ENCODE data around the gene LRRC74A. TPM values are rescaled to one million over a fixed set of nuclear protein-coding genes. Genes with fewer than 3 reads are reported as not detected.

Gene LRRC74A
- total RNA-seq, 1 experiment from 2014 or later, result not detected

DNA sequence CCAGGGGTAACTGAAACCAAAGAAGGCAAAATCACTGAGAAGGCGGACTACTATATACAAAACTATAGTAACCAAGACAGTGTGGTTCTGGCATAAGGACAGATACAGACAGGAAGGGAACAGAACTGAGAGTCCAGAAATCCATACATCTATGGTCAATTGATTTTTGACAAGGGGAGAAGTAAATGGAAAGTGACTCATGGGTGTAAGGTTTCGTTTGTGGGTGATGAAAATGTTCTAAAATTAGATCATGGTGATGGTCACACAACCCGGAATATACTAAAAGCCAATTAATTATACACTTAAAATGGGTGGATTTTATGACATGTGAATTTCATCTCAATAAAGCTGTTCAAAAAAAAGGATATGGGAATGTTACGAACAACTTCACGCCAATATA is 32.3 kb upstream of the LRRC74A start:
- no peak for DNase-seq (ENCODE audit: low read depth, low spot score)
- in situ Hi-C loops (cut with HindIII; ENCODE audit: low pct_unique_long_range_greater_than_20kb, low sequenced_read_pairs), result no loop called here

DNA sequence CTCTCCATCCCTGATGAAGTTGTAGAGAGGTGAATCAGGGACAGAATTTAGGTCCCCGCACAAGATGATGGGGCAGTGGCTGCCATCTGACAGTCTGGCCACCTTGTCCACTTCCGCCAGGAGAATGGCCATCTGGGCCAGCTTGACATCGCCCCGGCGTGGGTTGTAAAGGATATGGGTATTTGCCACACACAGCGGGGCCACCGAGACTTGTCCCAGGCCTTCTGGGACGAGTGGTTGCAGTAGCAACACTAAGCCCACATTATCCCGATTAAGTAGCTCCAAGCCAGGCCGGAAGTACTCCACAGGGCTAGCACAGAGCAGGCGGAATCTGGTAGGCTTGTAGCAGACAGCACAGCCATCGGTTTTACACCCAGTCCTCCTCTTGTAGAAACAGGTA is 19.8 kb upstream of the LRRC74A start:
- in situ Hi-C loops (cut with HindIII; ENCODE audit: low pct_unique_long_range_greater_than_20kb, low sequenced_read_pairs), result no loop called here
- DNase-seq (ENCODE audit: low read depth, low spot score), result no peak

DNA sequence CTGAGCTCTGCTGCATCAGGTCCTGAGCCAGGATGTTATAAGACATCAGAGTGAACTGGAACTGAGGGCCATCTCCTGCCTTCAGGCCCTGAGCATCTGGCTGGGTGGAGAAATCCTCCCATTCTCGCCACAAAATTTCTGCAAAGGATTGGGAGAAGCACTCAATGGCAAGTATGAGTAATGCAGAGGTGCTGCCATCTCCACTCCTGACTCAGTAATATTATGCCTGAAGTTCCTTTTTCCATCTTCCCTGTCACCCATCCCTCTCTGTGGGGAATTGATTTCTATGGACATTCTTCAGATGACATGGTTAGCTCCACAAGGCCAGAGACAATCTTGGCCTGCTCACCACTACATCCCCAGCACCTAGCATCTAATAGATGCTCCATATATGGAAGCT is 18.2 kb upstream of the LRRC74A start:
- in situ Hi-C loops (cut with HindIII; ENCODE audit: low pct_unique_long_range_greater_than_20kb, low sequenced_read_pairs), result no loop called here
- no peak for DNase-seq (ENCODE audit: low read depth, low spot score)

DNA sequence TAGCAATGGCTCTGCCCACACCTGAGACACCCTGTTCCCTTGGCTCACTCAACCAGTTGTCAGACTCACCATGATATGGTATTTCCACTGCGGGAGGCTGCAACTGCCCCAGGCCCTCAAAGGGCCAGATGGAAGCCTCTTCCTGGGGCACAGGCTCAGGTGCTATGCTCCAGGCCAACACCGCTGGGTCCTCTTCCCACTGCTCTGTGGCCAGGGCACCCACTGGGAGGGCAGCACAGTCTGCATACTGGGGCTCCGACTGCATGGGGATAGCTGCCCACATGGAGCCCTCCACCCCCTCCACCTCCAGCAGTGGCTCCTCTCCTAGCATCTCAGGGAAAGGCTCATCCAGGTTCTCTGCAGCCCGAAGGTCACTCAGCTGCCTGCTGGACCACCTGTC is 17.2 kb upstream of the LRRC74A start:
- in situ Hi-C loops (cut with HindIII; ENCODE audit: low pct_unique_long_range_greater_than_20kb, low sequenced_read_pairs), result no loop called here

DNA sequence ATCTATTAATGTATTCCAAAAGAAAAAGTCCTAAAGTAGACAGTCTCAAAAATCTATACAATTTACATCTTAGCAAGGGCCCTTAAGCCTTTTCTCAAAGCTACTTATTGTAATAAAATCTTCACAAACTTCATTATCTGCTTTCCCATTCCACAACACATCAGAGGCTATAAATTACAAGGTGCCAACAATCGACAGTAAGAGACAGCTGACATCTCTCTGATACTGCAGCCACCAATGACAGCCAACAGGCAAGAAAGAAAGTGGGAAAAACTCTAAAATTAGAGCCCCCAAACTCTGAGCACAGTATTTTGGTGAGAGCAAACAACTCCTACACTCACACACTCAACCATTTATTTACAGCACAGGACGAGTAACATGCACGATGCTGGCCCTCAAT is 15.7 kb upstream of the LRRC74A start:
- DNase-seq (ENCODE audit: low read depth, low spot score), result no peak
- in situ Hi-C loops (cut with HindIII; ENCODE audit: low pct_unique_long_range_greater_than_20kb, low sequenced_read_pairs), result no loop called here

More for the DNA sequence above, 17.2 kb upstream of the LRRC74A start:
- no peak for DNase-seq (ENCODE audit: low read depth, low spot score)

DNA sequence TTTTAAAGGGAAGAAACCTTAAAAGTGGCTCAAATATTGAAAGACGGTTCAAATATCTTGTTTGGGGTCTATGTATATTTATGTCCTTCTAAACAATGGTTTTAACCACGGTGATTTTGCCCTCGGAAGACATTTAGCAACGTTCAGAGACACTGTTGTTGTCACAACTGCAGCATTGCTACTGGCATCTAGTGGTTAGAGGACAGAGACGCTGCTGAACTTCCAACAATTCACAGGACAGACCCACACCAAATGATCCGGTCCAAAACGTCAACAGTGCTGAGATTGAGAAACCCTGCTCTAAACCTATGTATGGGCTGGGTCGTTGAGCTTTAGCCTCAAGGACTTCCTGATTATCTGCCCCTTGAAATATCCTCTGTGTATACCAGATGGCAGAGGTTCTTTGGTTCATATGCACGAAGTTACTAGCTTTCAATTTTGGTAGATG is 15.2 kb upstream of the LRRC74A start:
- DNase-seq (ENCODE audit: low read depth, low spot score), result peak; percentile 52
- in situ Hi-C loops (cut with HindIII; ENCODE audit: low pct_unique_long_range_greater_than_20kb, low sequenced_read_pairs), result no loop called here

DNA sequence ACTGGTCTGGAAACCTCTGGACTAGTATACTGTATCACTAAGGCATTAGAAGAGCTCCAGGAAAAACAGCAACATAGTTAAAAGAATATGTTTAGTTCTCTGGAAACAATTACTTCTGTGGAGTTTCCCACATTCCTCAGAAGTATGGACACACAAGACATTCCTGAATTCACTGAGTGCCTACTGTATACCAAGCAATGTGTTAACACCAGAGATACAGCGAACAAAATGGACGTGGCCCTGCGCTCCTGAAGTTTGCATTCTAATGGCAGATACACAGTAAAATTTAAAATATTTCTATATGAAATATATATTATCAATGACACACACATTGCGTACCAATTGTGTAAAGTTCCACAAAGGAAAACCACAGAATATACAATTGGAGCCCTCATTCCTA is 14.6 kb upstream of the LRRC74A start:
- in situ Hi-C loops (cut with HindIII; ENCODE audit: low pct_unique_long_range_greater_than_20kb, low sequenced_read_pairs), result no loop called here

DNA sequence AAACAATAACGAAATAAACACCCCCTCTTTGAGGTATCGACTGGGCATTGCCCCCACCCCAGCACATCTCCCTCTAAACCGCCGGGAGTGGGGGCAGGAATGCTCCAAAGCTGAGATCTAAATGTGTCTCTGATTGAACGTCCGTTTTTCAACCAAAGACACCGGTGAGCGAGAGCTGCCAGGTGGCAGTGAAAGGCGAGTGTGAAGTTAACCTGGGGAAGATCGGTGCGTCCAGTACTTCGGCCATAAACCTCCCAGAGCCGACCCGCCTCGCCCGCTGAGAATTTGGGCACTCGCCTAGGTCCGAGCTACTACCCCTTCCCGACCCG is 14.2 kb upstream of the LRRC74A start:
- no peak for DNase-seq (ENCODE audit: low read depth, low spot score)
- in situ Hi-C loops (cut with HindIII; ENCODE audit: low pct_unique_long_range_greater_than_20kb, low sequenced_read_pairs), result no loop called here

More for the DNA sequence above, 14.6 kb upstream of the LRRC74A start:
- no peak for DNase-seq (ENCODE audit: low read depth, low spot score)

DNA sequence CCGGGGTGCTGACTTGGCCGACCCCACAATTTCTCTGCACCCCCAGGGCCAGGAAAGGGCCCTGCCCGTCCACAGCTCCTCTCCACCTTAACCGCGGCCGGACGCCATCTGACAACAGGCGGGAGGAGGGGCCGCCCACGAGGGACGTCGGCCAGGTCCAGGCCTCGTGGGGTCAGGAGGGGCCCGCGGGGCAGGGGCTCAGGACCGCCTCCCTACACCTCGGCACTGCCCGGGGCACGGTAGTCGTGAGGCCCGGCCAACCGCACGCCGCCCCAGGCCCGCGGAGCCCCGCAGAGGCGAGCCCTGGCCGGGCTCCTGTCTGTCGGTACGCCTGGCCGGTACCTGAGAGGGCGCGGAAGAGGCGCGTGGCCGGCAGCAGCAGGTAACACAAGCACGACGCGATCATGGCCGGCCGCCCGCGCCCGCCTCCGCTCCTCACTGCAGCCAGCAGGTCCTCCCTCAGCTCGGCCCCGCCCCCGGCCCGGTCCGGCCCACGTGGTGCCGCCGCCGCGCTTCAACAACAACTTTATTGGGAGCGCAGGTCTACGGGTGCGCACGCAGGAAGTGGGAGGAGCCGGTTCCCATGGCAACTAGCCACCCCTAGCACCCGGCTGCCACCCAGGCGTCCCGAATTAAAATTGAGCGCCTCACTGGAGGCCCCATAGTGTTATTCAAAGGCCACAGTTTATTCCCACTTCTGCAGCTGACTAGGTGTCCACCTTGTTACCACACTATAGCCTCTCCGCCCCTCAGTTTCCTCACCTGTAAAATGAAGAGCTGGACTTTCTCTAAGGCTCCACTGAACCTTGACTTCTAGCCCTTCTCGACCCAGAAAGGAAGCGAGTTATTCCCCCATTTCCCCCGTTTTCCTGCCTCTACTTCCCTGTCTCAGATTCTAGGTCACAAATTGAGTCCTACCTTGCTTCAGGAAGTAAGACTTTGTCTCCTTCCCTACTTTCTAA is 13.5 kb upstream of the LRRC74A start, which contains the start of gene ANGEL1:
ANGEL1 (minus strand) TSS at position 461 of the 962 bp plus-strand sequence; CDS start at position 406, 55 bp downstream.
- in situ Hi-C loops (cut with HindIII; ENCODE audit: low pct_unique_long_range_greater_than_20kb, low sequenced_read_pairs), result no loop called here

DNA sequence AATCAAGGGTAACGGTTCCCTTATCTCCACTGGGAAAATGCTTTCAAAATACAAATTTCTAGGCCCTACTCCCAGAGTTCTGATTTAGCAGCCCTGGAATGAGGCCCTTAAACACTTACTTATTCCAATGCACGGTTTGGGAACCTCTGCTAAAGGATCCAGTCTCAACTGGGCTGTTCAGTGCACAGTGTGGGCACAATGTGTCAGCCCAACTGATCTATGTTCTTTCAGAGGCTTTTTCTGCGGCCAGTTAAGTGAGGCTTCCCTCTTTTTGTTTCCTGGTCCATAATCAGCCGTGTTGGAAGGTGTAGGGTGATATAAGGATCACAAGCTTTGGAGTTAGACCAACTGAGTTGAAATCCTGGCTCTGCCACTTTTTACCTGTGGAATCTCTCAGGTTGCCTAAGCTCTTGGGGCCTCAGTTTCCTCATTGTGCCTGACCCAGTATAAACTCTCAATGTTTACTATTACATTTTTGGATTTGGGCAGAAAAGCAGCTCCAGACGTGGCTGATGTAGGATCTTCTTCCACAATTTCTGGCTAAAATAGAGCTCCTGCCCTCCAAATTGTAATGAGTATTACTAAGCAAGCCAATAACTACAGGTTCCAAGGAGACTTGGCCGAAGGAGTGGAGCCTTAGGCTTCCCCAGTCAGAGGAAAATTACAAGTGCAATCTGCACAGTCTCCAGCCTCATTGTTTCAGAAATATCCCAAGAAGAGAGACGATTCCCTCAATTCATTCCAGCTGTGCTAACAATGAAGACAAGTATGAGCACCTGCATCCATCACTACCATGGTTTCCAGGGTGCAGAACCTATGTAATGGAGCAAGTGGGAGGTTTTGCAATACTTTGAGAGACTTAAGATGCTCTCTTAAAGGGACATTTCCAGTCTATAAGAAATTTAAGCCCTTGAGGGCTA is 11.2 kb upstream of the LRRC74A start:
- in situ Hi-C loops (cut with HindIII; ENCODE audit: low pct_unique_long_range_greater_than_20kb, low sequenced_read_pairs), result no loop called here

More for the DNA sequence above, 13.5 kb upstream of the LRRC74A start, which contains the start of gene ANGEL1:
- DNase-seq (ENCODE audit: low read depth, low spot score), result peak; percentile 91

DNA sequence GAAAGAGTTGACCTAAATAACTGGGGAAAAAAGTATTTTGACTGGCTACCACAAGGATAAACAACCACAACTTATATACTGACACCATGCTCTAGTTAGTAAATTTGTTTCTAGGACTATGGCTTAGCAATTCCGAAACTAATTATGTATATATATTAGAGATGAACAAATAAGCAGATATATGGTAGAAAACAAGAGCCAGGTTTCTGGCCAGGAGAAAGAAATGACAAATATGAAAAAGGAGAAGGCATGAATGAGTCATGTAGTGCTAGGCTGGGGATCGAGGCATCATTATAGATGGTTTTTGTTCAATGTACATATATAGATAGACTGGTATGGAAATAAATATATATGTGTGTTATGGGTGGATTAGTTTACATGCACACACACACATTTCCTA is 5.5 kb upstream of the LRRC74A start:
- in situ Hi-C loops (cut with HindIII; ENCODE audit: low pct_unique_long_range_greater_than_20kb, low sequenced_read_pairs), result no loop called here
- no peak for DNase-seq (ENCODE audit: low read depth, low spot score)

More for the DNA sequence above, 11.2 kb upstream of the LRRC74A start:
- DNase-seq (ENCODE audit: low read depth, low spot score), result no peak

DNA sequence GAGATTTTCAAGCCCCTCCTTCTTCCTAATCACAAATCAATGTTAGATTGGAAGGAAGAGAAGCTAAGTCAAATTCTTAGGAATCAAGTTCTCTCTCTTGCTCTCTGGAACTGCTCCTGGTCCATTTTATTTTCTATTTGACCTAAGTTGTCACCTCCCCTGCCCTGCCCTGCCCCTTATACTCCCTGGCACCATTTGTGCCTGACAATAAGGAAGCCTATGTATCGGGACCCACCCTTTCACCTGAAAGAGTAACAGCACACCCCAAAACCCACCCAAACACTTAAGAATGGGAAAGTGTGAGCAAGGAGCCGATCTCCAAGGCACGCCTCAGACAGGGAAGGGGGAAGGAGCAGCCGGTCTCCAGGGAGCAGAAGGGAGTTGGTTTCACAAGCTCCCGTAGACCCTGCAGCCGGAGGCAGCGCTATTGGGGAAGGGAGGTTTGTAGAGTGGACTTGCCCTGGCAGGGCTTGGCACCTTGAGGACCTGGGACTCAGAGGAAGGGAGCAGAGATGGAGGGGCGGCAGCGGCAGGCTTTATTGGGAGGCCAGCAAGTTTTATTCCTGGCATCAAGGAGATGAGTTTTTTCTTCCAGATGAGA is 1.6 kb downstream of the LRRC74A start:
- in situ Hi-C loops (cut with HindIII; ENCODE audit: low pct_unique_long_range_greater_than_20kb, low sequenced_read_pairs), result no loop called here

DNA sequence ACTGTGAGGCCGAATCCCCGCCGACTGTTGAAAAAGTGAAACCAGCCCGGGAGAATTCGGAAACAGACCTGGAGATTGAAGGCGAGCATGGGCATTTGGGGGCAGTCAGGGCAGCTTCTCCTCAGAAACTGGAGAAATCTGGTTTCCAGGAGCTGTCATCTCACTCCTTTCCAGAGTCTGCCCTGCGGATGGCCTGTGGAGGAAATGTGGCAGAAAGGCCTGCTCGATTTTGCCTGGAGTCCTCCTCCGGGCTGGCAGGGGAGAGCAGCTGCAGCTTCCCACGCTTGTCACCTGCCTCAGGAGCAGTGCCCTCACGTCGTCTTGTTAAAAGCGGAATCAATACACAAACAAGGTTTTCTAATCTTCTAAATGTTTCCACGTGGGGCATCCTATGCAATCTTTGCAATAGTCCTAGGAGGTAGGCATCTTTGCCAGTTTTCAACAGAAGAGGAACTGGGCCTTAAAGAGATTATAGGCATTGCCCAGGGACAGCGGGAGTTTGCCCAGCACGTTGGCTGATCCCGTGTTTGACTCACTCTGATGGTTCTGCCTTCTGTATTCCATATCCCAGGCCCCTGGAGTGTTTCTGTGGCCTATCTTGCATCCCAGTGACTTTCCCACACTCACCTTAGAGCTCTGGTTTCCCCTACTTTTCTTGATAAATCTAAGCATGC is 2.3 kb downstream of the LRRC74A start:
- in situ Hi-C loops (cut with HindIII; ENCODE audit: low pct_unique_long_range_greater_than_20kb, low sequenced_read_pairs), result no loop called here

More for the DNA sequence above, 1.6 kb downstream of the LRRC74A start:
- no peak for DNase-seq (ENCODE audit: low read depth, low spot score)

DNA sequence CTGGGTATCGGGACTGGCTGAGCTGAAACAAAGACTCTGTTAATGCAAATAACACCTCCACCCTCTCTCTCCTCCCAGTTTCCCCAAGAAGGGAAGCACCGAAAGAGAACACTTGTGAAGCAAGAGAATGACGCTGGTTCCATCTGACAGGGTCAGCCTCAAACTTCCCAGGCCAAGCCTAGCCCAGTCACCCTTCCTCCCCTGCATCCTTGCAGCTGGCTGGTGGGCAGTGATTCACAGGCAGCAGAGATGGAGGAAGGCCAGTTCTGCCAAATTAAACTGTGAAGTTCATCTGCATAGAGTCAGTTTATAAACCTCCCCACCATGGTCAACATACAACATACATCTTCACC is 2.8 kb downstream of the LRRC74A start:
- in situ Hi-C loops (cut with HindIII; ENCODE audit: low pct_unique_long_range_greater_than_20kb, low sequenced_read_pairs), result no loop called here
- DNase-seq (ENCODE audit: low read depth, low spot score), result no peak

More for the DNA sequence above, 2.3 kb downstream of the LRRC74A start:
- DNase-seq (ENCODE audit: low read depth, low spot score), result no peak

DNA sequence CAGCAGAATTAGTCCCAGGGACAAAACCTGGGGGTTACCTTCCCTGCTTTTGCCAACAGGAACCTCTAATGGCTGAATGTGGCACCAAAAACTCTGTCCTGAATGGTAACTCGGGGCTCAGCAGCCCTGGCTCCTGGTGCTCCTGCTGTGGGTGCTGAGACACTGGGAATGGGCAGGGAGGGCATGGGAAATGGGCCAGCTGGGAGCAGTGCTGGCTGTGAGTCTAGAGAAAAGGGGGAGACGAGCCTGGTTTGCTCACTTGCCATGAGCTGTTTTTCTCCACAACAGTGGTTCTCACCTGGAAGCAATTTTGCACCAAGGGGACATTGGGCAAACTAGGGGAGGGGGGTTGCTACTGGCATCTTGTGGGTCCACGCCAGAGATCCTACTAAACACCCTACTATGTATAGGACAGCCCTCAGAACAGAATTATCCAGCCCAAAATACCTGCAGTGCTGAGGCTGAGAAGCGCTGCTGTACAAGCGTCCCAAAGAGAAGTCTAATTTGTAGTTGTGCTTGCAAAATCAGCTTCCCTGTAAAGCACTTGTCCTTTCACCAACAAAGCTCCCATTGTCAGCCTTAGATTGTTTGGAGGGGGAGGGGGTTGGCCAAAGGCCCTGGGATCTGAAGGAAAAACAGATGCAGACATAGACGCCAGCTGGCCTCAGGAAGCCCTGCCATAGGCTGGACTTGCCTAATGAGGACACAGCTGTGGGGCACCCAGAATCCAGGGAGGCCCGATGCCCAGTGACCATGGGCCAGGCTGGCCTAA is 3.6 kb downstream of the LRRC74A start:
- in situ Hi-C loops (cut with HindIII; ENCODE audit: low pct_unique_long_range_greater_than_20kb, low sequenced_read_pairs), result no loop called here
- peak; percentile 81 for DNase-seq (ENCODE audit: low read depth, low spot score)

DNA sequence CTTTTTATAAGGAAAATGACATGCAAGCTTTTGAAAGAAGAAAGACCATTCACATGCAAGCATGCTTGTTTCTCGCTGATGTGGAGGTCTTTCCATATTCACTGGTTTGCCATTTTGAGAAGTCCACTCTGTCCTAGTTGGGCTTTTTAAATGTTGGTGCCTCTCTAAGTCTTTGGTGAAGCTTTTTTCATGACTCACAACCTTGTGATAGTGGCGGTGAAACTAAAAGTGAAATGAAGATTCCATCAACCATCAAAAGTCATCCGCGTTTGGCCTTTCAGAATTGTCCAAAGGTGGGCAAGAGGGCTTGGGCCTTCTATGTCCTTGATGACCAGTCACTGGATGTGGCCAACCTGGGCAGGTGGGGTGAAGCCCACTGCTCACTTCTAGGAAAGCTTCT is 4.3 kb downstream of the LRRC74A start:
- in situ Hi-C loops (cut with HindIII; ENCODE audit: low pct_unique_long_range_greater_than_20kb, low sequenced_read_pairs), result no loop called here

More for the DNA sequence above, 4.3 kb downstream of the LRRC74A start:
- DNase-seq (ENCODE audit: low read depth, low spot score), result no peak
